HepG2 (cell line): ENCODE measurements around the gene PIP5KL1. TPM values are rescaled to one million over a fixed set of nuclear protein-coding genes. Genes with fewer than 3 reads are reported as not detected.

Experiments
- ATF2 ChIP-seq: sonication (generic); formaldehyde crosslinking; IDR thresholded peaks from 2 replicates; pipeline ENCODE4 v1.4.0; 2020; ENCODE audit warnings: missing genetic modification reagents
- BHLHE40 ChIP-seq: IDR thresholded peaks from 2 replicates; pipeline ENCODE4 v1.6.1; 2011; ENCODE audit warnings: low read length, improper control_type of control experiment
- GATAD2A ChIP-seq: IDR thresholded peaks from 2 replicates; pipeline ENCODE4 v1.6.1; 2016
- HMGXB4 ChIP-seq, 2 experiments: sonication (generic) in 1 of 2; formaldehyde crosslinking in 1 of 2; IDR thresholded peaks; 2 replicates each; pipeline versions ENCODE4 v1.4.0 to v1.6.1; 2018 to 2020; ENCODE audit warnings: missing genetic modification reagents in 2 of 2, borderline replicate concordance in 1 of 2, low read depth in 1 of 2, mild to moderate bottlenecking in 1 of 2, missing biosample characterization in 1 of 2
- MAX ChIP-seq: IDR thresholded peaks from 2 replicates; pipeline ENCODE4 v1.6.1; 2012; ENCODE audit warnings: inconsistent platforms
- MED1 ChIP-seq: sonication (generic); formaldehyde crosslinking; IDR thresholded peaks from 2 replicates; pipeline ENCODE4 v1.4.0; 2020; ENCODE audit warnings: missing genetic modification reagents
- NCOA2 ChIP-seq: sonication (generic); formaldehyde crosslinking; IDR thresholded peaks from 2 replicates; pipeline ENCODE4 v1.8.0; 2022; ENCODE audit warnings: inconsistent platforms
- NFKB2 ChIP-seq: sonication (generic); formaldehyde crosslinking; IDR thresholded peaks from 2 replicates; pipeline ENCODE4 v1.4.0; 2020; ENCODE audit warnings: missing genetic modification reagents, borderline replicate concordance
- RCOR2 ChIP-seq: IDR thresholded peaks from 2 replicates; pipeline ENCODE4 v1.6.1; 2016; ENCODE audit warnings: missing biosample characterization, missing genetic modification reagents
- RXRB ChIP-seq: IDR thresholded peaks from 2 replicates; pipeline ENCODE4 v1.6.1; 2016; ENCODE audit warnings: borderline replicate concordance, missing genetic modification reagents, missing compliant biosample characterization
- SAFB2 ChIP-seq: sonication (generic); formaldehyde crosslinking; IDR thresholded peaks from 2 replicates; pipeline ENCODE4 v1.5.1; 2020; ENCODE audit warnings: missing genetic modification reagents, low read depth, mild to moderate bottlenecking, borderline replicate concordance
- SOX13 ChIP-seq, 3 experiments: fragments of 450-650 bp in 1 of 3; sonication (generic) in 1 of 3; formaldehyde crosslinking in 1 of 3; IDR thresholded peaks in 2 of 3; conservative IDR thresholded peaks in 1 of 3; 2 replicates each; pipeline versions ENCODE4 v1.5.0 to v1.6.1; 2016 to 2020; ENCODE audit warnings: antibody characterized with exemption in 1 of 3, mild to moderate bottlenecking in 1 of 3, missing compliant biosample characterization in 1 of 3, missing genetic modification reagents in 1 of 3, moderate library complexity in 1 of 3
- TRIM22 ChIP-seq: fragments of 450-650 bp; IDR thresholded peaks from 2 replicates; pipeline ENCODE4 v1.6.1; 2017
- ZBTB1 ChIP-seq: sonication (generic); formaldehyde crosslinking; IDR thresholded peaks from 2 replicates; pipeline ENCODE4 v1.4.0; 2020; ENCODE audit warnings: missing genetic modification reagents, borderline replicate concordance
- ZNF143 ChIP-seq: sonication (generic); formaldehyde crosslinking; IDR thresholded peaks from 2 replicates; pipeline ENCODE4 v1.4.0; 2020; ENCODE audit warnings: missing genetic modification reagents
- ZNF263 ChIP-seq: sonication (generic); formaldehyde crosslinking; IDR thresholded peaks from 2 replicates; pipeline ENCODE4 v1.4.0; 2020; ENCODE audit warnings: missing genetic modification reagents
- ZNF335 ChIP-seq: sonication (generic); formaldehyde crosslinking; IDR thresholded peaks from 2 replicates; pipeline ENCODE4 v1.4.0; 2020; ENCODE audit warnings: missing genetic modification reagents
- ZNF574 ChIP-seq: sonication (generic); formaldehyde crosslinking; IDR thresholded peaks from 2 replicates; pipeline ENCODE4 v1.4.0; 2020; ENCODE audit warnings: missing genetic modification reagents
- ZUFSP ChIP-seq: sonication (generic); formaldehyde crosslinking; IDR thresholded peaks from 2 replicates; pipeline ENCODE4 v1.9.0; 2021; ENCODE audit warnings: missing genetic modification reagents, mild to moderate bottlenecking, borderline replicate concordance
- polyA plus RNA-seq, 8 experiments: library from polyadenylated mRNA; depleted of rRNA in 3 of 8; stranded (reverse) in 7 of 8; unstranded in 1 of 8; fragments of >200 nt; fragmentation: Illumina TruSeq in 4 of 8; extraction: Trizol in 4 of 8; gene quantifications; 2 replicates each; pipeline versions ENCODE4 v1.2.1 to v1.2.3, GENCODE V29; 2011 to 2016; ENCODE audit warnings: low read depth in 4 of 8, missing spikeins in 1 of 8, mixed read lengths in 1 of 8; ENCODE audit not compliant: insufficient read depth in 1 of 8
- total RNA-seq, 5 experiments: library from RNA; depleted of rRNA; stranded (reverse); fragments of >200 nt; fragmentation: Illumina TruSeq; extraction: Trizol; gene quantifications; 2 replicates each; pipeline ENCODE4 v1.2.3, GENCODE V29; 2016; ENCODE audit warnings: low read depth in 1 of 5

The PIP5KL1 gene
- total and polyA plus RNA-seq, 2 of the 13 experiments (the other 11 are each of a cell fraction or from before 2014, with no cell fraction given), result 0.20 to 0.49 TPM

GRCh38 chr9:127919253-127919815 lies 11.2 kb downstream of the PIP5KL1 start (continued):
- TF ChIP-seq ZNF574, result peak; percentile 48; the same call in 1 of the 2 replicates
- no peak for TF ChIP-seq SAFB2 (CRISPR knock-in tag)
- TF ChIP-seq NFKB2 (CRISPR knock-in tag), result 0 out of 2 replicates have a peak, but pooled peaks have one; percentile 25
- TF ChIP-seq ATF2 (CRISPR knock-in tag), result no peak
- no peak for TF ChIP-seq SOX13 (IDR thresholded peaks at IDR 0.05)
- 0 out of 4 replicates have a peak, but pooled peaks of 1 of the 2 experiments have one; percentile 54 for TF ChIP-seq SOX13 (CRISPR knock-in tag; conservative IDR thresholded peaks at IDR 0.05 in 1 of 2, IDR thresholded peaks at IDR 0.05 in 1 of 2)
- TF ChIP-seq ZNF263 (CRISPR knock-in tag), result 0 out of 2 replicates have a peak, but pooled peaks have one; percentile 42
- peak; percentile 44; the same call in 1 of the 2 replicates for TF ChIP-seq ZNF335 (CRISPR knock-in tag)
- peak in 1 of 2 experiments; percentile 34; a peak in 1 of 4 replicates for TF ChIP-seq HMGXB4 (CRISPR knock-in tag; IDR thresholded peaks at IDR 0.05; ENCODE audit: borderline replicate concordance in 1 of 2, low read depth in 1 of 2)
- TF ChIP-seq MAX, result peak; percentile 44; the same call in 1 of the 2 replicates
- TF ChIP-seq NCOA2 (CRISPR knock-in tag), result 0 out of 2 replicates have a peak, but pooled peaks have one; percentile 14
- no peak for TF ChIP-seq TRIM22
- TF ChIP-seq ZBTB1 (CRISPR knock-in tag), result no peak
- peak; percentile 75; the same call in 1 of the 2 replicates for TF ChIP-seq RCOR2 (CRISPR knock-in tag)
- peak; percentile 74 for TF ChIP-seq GATAD2A (CRISPR knock-in tag)
- TF ChIP-seq RXRB (CRISPR knock-in tag), result 0 out of 2 replicates have a peak, but pooled peaks have one; percentile 12
- TF ChIP-seq ZNF143, result no peak
- 0 out of 2 replicates have a peak, but pooled peaks have one; percentile 39 for TF ChIP-seq MED1 (CRISPR knock-in tag)
- TF ChIP-seq BHLHE40, result 0 out of 2 replicates have a peak, but pooled peaks have one; percentile 3
- TF ChIP-seq ZUFSP (CRISPR knock-in tag), result no peak
